T-helper 2 cell treated with Interferon-gamma antibody and Interleukin-4, amounts not matched to agents 5 μg/mL and 100 μg/mL, for 36 hours (primary cell): ENCODE data around the gene ARL3.
A peak's percentile ranks its signal among the peaks of the same experiment; 100 is the strongest.
"Not testable (repeated sequence)": the region's sequence is repeated elsewhere in the genome, so short reads cannot be mapped to it uniquely, and the experiment has no call there.

Source experiments
- DNase-seq: peaks from one replicate; pipeline ENCODE4 v3.0.0; 2021; ENCODE audit warnings: low spot score
- H3K27ac Mint-ChIP-seq: one replicate; pipeline ENCODE4 v1.8.0; 2021; ENCODE audit warnings: mild to moderate bottlenecking, mixed read lengths
- H3K27me3 Mint-ChIP-seq: one replicate; pipeline ENCODE4 v1.8.0; 2021; ENCODE audit warnings: low read depth, mixed read lengths
- H3K36me3 Mint-ChIP-seq: one replicate; pipeline ENCODE4 v1.8.0; 2021; ENCODE audit warnings: low read depth, mixed read lengths
- H3K4me1 Mint-ChIP-seq: one replicate; pipeline ENCODE4 v1.8.0; 2021; ENCODE audit warnings: low read depth, mixed read lengths
- H3K4me3 Mint-ChIP-seq: one replicate; pipeline ENCODE4 v1.8.0; 2022; ENCODE audit warnings: mild to moderate bottlenecking, moderate library complexity, mixed read lengths
- H3K9me3 Mint-ChIP-seq: one replicate; pipeline ENCODE4 v1.8.0; 2021; ENCODE audit warnings: mixed read lengths

The ARL3 gene

DNA sequence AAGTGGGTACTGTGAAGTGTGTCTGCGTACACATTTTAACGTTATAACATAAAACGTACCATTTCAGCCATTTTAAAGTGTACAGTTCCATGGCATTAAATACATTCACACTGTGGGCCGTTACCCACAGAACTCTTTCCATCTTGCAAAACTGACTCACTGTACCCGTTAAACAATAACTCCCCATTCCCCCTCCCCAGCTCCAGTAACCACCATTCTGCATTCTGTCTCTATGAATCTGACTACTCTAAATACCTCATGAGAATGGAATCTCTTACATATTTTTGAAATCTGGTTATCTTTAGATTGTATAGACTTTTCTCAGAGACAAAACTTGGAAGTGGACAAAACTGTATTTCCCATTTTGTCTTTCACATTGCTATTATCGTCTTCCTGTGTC lies 9.3 kb downstream of the ARL3 start:
- H3K27ac Mint-ChIP-seq = no peak overlapping the region
- H3K27me3 Mint-ChIP-seq = no peaks in the 10 kb centered on the region
- H3K4me3 Mint-ChIP-seq = no peak overlapping the region
- H3K4me1 Mint-ChIP-seq = peaks cover 8% of the 10 kb centered on the region
- H3K36me3 Mint-ChIP-seq = peaks cover 7% of the 10 kb centered on the region
- no peaks in the 10 kb centered on the region for H3K9me3 Mint-ChIP-seq
- peak; percentile 29 for DNase-seq

DNA sequence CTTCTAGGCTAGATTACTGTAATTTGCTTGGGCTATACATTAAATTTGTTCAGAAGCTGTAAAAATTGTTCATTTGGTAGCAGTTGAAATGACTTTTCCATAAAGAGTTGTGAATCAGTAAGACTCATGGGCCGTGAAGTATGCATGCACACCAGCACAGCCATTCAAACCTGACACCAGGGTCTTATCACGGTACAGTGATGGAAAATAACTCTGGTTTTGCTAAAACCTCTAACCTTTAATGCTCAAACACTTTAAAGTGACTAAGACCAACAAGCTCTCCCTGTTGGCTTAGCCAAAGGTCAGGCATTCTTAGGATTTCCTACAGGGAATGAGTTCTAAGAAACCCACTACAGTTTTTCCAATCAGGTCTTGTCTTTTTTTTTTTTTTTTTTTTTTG lies 11.5 kb downstream of the ARL3 start:
- H3K4me3 Mint-ChIP-seq = no peak overlapping the region
- H3K27ac Mint-ChIP-seq = no peak overlapping the region
- no peaks in the 10 kb centered on the region for H3K27me3 Mint-ChIP-seq
- DNase-seq = no peak
- H3K9me3 Mint-ChIP-seq = no peaks in the 10 kb centered on the region
- peaks cover 16% of the 10 kb centered on the region for H3K36me3 Mint-ChIP-seq
- H3K4me1 Mint-ChIP-seq = peaks cover 10% of the 10 kb centered on the region

DNA sequence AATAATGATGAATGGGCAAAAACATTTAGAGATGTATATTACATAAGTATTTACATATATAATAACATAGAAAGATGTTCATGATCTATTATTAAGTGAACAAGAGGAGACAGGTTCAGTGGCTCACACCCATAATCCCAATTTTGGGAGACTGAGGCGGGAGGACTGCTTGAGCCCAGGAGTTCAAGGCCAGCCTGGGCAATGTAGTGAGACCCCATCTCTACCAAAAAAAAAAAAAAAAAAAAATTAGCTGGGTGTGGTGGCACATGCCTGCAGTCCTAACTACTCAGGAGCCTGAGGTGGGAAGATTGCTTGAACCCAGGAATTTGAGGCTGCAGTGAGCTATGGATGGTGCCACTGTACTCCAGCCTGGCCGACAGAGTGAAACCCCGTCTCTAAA lies 12.4 kb downstream of the ARL3 start:
- peaks cover 17% of the 10 kb centered on the region for H3K36me3 Mint-ChIP-seq
- no peak overlapping the region for H3K27ac Mint-ChIP-seq
- peaks cover 5% of the 10 kb centered on the region for H3K4me1 Mint-ChIP-seq
- no peak for DNase-seq
- H3K27me3 Mint-ChIP-seq = no peaks in the 10 kb centered on the region
- H3K9me3 Mint-ChIP-seq = no peaks in the 10 kb centered on the region
- H3K4me3 Mint-ChIP-seq = no peak overlapping the region

DNA sequence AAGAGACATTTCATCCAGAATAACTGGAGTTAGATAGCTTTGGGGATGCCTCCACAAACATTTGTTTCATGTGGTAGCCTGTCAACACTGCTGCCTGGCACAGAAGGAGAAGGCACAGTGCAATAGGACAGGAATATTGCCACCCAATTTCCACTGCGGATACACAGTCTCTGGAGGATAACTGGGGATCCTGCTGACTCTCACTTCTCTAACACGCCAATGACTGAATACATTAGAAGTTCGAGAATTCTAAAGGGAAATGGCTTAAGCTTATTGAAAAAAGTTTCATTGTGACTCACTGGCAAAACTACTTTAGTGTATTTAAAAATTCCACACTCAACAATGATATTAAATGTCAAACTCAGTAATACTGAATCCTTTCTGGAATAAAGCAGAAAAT lies 12.9 kb downstream of the ARL3 start:
- H3K9me3 Mint-ChIP-seq = no peaks in the 10 kb centered on the region
- no peaks in the 10 kb centered on the region for H3K27me3 Mint-ChIP-seq
- H3K27ac Mint-ChIP-seq = no peak overlapping the region
- peaks cover 21% of the 10 kb centered on the region for H3K36me3 Mint-ChIP-seq
- H3K4me3 Mint-ChIP-seq = no peak overlapping the region
- DNase-seq = no peak
- peaks cover 5% of the 10 kb centered on the region for H3K4me1 Mint-ChIP-seq

- Mint-ChIP-seq H3K9me3 (no peaks in the 10 kb centered on the region), H3K36me3 (peaks cover 21% of the 10 kb centered on the region), H3K4me1 (peaks cover 2% of the 10 kb centered on the region), H3K27me3 (no peaks in the 10 kb centered on the region), H3K27ac (no peak overlapping the region), H3K4me3 (no peak overlapping the region)
- DNase-seq = no peak
Measured at GRCh38 chr10:102698894-102699293, 15.3 kb downstream of the ARL3 start.

- peaks cover 2% of the 10 kb centered on the region for H3K4me1 Mint-ChIP-seq
- H3K27me3 Mint-ChIP-seq = no peaks in the 10 kb centered on the region
- peaks cover 21% of the 10 kb centered on the region for H3K36me3 Mint-ChIP-seq
- H3K27ac Mint-ChIP-seq = no peak overlapping the region
- no peaks in the 10 kb centered on the region for H3K9me3 Mint-ChIP-seq
- DNase-seq = no peak
- no peak overlapping the region for H3K4me3 Mint-ChIP-seq
Measured at GRCh38 chr10:102696736-102697135, 17.5 kb downstream of the ARL3 start.

- not testable (repeated sequence) for H3K9me3 Mint-ChIP-seq, H3K4me3 Mint-ChIP-seq, H3K27ac Mint-ChIP-seq, H3K27me3 Mint-ChIP-seq, DNase-seq, H3K4me1 Mint-ChIP-seq
- H3K36me3 Mint-ChIP-seq = peaks cover 21% of the 10 kb centered on the region
Measured at GRCh38 chr10:102695401-102695800, 18.8 kb downstream of the ARL3 start.

DNA sequence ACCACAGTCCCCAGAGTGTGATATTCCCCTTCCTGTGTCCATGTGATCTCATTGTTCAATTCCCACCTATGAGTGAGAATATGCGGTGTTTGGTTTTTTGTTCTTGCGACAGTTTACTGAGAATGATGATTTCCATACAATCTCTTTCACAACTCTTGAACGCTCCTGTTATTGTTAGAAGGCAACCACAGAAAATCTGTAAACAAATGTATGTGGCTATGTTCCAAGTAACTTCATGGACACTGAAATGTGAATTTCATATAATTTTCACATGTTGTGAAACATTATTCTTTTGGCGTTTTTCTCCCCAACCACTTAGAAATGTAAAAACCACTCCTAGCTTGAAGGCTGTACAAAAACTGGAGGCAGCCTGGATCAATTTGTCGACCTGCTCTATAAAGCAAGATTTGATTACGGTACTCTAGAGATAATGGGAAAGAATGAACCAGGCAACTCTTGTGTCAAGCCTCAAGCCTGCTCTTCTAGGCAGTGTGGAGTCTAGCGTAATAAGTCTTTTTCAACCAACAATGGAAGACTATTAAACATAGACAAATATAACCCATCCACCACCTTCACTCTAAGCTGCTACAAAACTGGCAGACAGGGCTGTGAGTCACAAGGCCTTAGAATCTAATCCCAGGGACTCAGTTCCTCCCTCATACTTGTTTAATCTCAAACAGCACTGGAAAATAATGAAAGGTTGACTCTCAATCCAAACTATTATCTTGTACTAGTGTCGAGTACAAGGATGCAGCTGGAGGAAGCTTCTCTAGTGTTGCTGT lies 22.7 kb downstream of the ARL3 start:
- no peak for DNase-seq
- Mint-ChIP-seq H3K27ac (no peak overlapping the region), H3K27me3 (no peaks in the 10 kb centered on the region)

GRCh38 chr10:102683736-102684135 lies 30.5 kb downstream of the ARL3 start:
- DNase-seq = no peak
- Mint-ChIP-seq H3K27me3 (no peaks in the 10 kb centered on the region), H3K36me3 (peaks cover 16% of the 10 kb centered on the region), H3K9me3 (no peaks in the 10 kb centered on the region), H3K4me1 (peaks cover 13% of the 10 kb centered on the region), H3K4me3 (no peak overlapping the region), H3K27ac (no peak overlapping the region)

More for the DNA sequence above, 22.7 kb downstream of the ARL3 start:
- no peak overlapping the region for H3K4me3 Mint-ChIP-seq
- H3K9me3 Mint-ChIP-seq = no peaks in the 10 kb centered on the region
- H3K36me3 Mint-ChIP-seq = peaks cover 7% of the 10 kb centered on the region
- no peaks in the 10 kb centered on the region for H3K4me1 Mint-ChIP-seq

GRCh38 chr10:102682981-102683380 lies 31.2 kb downstream of the ARL3 start:
- no peaks in the 10 kb centered on the region for H3K9me3 Mint-ChIP-seq
- no peaks in the 10 kb centered on the region for H3K27me3 Mint-ChIP-seq
- no peak overlapping the region for H3K4me3 Mint-ChIP-seq
- no peak for DNase-seq
- peaks cover 17% of the 10 kb centered on the region for H3K36me3 Mint-ChIP-seq
- peaks cover 15% of the 10 kb centered on the region for H3K4me1 Mint-ChIP-seq
- H3K27ac Mint-ChIP-seq = no peak overlapping the region

DNA sequence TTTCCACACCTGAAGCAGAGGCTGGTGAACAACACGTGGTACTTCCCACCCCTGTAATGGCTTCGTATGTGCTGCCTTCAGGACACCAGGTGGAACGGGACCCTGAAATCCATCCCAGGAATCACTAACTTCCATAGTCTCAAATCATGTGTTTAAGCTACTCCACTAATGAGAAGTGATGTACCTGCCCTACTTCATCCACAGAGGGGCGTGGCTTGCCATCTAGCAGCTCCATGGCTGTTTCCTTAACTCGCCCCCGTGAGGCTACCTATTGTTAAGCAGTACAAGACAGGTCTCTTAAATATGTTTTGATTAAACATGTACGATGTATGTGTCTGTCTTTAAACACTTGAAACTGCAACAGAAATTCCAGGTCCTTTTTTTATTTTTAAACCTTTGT lies 31.8 kb downstream of the ARL3 start:
- Mint-ChIP-seq H3K36me3 (peaks cover 17% of the 10 kb centered on the region), H3K4me1 (peaks cover 15% of the 10 kb centered on the region), H3K9me3 (no peaks in the 10 kb centered on the region), H3K27ac (peak overlapping the region; percentile 4), H3K4me3 (no peak overlapping the region), H3K27me3 (no peaks in the 10 kb centered on the region)
- DNase-seq = no peak

DNA sequence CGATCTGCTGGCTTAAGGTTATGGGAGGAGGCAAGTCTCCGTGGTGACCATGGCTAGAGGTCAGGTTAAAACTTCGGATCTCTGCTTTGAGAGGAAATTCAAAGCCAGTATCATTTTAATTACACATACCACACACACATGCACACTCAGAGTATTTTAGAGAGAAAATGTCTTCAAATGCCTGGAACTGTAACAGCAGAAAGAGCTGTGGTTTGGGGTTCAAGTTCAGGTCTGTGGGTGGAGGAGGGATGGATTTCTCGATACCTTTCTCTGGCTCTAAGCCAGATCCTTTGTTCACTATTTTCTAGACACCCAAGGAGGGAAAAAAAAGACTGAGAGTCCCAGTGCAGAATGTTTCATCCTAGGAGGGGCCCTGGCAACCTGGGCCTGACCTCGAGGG lies 32.5 kb downstream of the ARL3 start:
- H3K4me1 Mint-ChIP-seq = peaks cover 15% of the 10 kb centered on the region
- no peaks in the 10 kb centered on the region for H3K9me3 Mint-ChIP-seq
- no peak overlapping the region for H3K4me3 Mint-ChIP-seq
- H3K27ac Mint-ChIP-seq = no peak overlapping the region
- H3K27me3 Mint-ChIP-seq = no peaks in the 10 kb centered on the region
- DNase-seq = no peak
- H3K36me3 Mint-ChIP-seq = peaks cover 17% of the 10 kb centered on the region

DNA sequence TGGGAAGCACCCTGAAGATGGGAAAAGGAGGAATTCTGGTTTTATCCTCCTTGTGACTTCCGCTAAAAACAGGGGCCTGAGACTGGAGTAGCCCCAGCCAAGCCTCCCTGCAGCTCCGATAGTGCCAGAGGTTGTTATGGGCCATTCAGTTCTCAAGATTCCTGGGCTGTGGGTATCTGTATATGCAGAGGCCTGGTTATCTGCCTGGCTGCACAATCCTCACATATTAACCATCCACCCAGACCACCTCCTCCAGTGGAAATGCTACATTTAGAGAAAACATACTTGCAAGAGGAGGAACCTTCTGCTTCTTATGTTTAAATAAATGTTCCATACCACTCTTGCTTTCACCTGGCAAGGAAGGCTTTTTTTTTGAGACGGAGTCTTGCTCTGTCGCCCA lies 34.6 kb downstream of the ARL3 start:
- Mint-ChIP-seq H3K27me3 (no peaks in the 10 kb centered on the region), H3K4me1 (peaks cover 28% of the 10 kb centered on the region), H3K4me3 (no peak overlapping the region), H3K36me3 (peaks cover 10% of the 10 kb centered on the region), H3K27ac (no peak overlapping the region), H3K9me3 (no peaks in the 10 kb centered on the region)
- DNase-seq = no peak

- DNase-seq = peak; percentile 30
- Mint-ChIP-seq H3K36me3 (peaks cover 10% of the 10 kb centered on the region), H3K9me3 (no peaks in the 10 kb centered on the region), H3K27me3 (no peaks in the 10 kb centered on the region), H3K4me3 (no peak overlapping the region), H3K27ac (no peak overlapping the region), H3K4me1 (peaks cover 34% of the 10 kb centered on the region)
Measured at GRCh38 chr10:102678842-102679289, 35.3 kb downstream of the ARL3 start.

DNA sequence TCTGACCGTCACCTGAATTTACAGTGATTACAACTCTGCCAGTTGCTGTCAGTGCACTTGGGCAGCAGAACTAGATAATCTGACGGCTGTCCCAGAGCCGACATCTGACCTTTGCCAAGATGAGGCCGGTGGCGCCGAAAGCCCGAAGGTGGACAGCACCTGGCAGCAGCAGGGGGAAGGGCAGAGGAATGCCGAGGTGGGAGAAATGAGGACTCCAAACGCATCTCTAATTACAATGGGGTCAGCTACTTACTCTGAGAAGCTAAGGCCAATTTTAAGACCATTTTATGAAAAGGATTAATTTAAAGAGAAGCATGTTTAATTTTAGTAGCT lies 36.2 kb downstream of the ARL3 start:
- Mint-ChIP-seq H3K36me3 (peaks cover 10% of the 10 kb centered on the region), H3K27me3 (no peaks in the 10 kb centered on the region), H3K9me3 (no peaks in the 10 kb centered on the region), H3K27ac (no peak overlapping the region), H3K4me3 (no peak overlapping the region), H3K4me1 (peaks cover 41% of the 10 kb centered on the region)
- DNase-seq = no peak
